PFSK-1 (cell line): ENCODE data around the gene IKZF1.

Experiments
- FOXP2 ChIP-seq: optimal IDR thresholded peaks from 2 replicates; pipeline ENCODE3; 2011; ENCODE audit warnings: borderline replicate concordance, control low read depth, inconsistent platforms; ENCODE audit not compliant: insufficient read depth; ENCODE audit errors: extremely low read length, extremely low read depth
- POLR2AphosphoS5 ChIP-seq: IDR thresholded peaks from 2 replicates; pipeline ENCODE4 v1.6.1; 2012; ENCODE audit warnings: low read depth, mild to moderate bottlenecking, control low read depth, low read length, moderate library complexity
- SIN3A ChIP-seq: IDR thresholded peaks from 2 replicates; pipeline ENCODE4 v1.6.1; 2012; ENCODE audit warnings: mild to moderate bottlenecking, low read length, moderate library complexity, borderline replicate concordance; ENCODE audit not compliant: insufficient read depth
- TAF1 ChIP-seq: IDR thresholded peaks from 2 replicates; pipeline ENCODE4 v1.6.1; 2012; ENCODE audit warnings: low read length, control low read depth, borderline replicate concordance; ENCODE audit not compliant: insufficient read depth
- TF ChIP-seq, protein P1 (sequence below), 2 experiments: IDR thresholded peaks; 2 replicates each; pipeline versions ENCODE4 v1.6.1 to v1.8.0; 2011 to 2012; ENCODE audit warnings: low read depth in 2 of 2, low read length in 2 of 2, control low read depth in 1 of 2, inconsistent platforms in 1 of 2, mild to moderate bottlenecking in 1 of 2, moderate library complexity in 1 of 2; ENCODE audit not compliant: insufficient read depth in 1 of 2

The IKZF1 gene

DNA sequence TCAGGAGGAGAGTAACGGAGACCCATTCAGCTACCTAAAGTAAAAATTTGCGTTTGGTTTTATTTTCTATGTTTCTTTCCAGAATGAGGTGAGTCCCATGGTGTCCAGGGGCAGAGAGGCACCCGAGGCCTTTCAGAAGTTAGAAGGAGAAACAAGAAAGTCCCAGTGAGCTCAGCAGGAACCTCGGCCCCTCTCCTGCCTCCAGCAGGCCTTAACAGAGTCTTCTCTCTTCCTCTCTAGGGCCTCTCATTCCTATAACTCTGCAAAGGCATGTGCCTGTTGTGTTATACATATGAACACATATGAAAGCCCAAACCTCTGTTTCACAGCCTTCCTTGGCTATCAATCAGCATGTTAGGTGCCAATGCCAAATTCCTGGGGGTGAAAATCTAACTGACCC is 20.8 kb upstream of the IKZF1 start:
- TF ChIP-seq POLR2AphosphoS5 (no peak), SIN3A (no peak)

DNA sequence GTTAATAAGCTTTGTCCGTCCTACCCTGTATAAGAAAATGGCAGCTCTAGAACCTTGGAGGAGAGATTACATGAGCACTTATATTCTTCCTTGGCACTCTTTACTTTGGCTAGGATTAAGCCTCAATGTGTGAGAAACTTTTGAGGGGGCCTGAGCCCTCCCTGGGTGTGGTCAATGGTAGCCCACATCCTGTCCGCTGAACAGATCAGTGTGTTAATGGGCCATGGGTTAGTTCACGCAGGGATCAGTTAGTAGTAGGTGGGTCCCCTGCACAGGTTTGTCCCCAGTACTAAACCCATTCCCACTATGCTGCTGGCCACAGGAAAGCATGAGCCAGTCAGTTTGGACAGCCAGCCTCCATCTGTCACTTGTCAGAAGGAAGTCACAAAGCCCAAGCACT is 20.2 kb upstream of the IKZF1 start:
- TF ChIP-seq TAF1, result no peak
- no peak for TF ChIP-seq FOXP2
- no peak for TF ChIP-seq POLR2AphosphoS5

DNA sequence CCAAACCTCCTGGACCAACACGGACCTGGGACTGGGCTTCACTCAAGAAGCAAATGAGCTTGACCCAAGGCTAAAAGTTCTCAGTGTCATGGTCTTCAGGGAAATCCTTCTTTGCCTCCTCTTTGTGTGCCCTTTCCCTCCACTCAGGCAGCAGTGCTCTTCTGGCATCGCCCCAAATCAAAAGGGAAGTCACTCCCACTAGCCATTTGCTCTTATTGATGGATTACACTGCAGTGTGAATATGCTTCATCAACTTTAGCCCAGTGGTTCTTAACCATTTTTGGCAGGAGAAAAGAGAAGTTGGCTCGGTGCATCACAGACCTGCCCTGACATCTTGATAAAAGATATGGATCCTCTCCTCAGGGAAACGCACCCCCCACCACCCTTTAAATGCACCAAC is 19.2 kb upstream of the IKZF1 start:
- no peak for TF ChIP-seq TAF1

GRCh38 chr7:50287129-50287528 is 17.4 kb upstream of the IKZF1 start:
- TF ChIP-seq TAF1 (no peak), FOXP2 (no peak), POLR2AphosphoS5 (no peak), SIN3A (no peak)
- TF ChIP-seq, protein P1, sequence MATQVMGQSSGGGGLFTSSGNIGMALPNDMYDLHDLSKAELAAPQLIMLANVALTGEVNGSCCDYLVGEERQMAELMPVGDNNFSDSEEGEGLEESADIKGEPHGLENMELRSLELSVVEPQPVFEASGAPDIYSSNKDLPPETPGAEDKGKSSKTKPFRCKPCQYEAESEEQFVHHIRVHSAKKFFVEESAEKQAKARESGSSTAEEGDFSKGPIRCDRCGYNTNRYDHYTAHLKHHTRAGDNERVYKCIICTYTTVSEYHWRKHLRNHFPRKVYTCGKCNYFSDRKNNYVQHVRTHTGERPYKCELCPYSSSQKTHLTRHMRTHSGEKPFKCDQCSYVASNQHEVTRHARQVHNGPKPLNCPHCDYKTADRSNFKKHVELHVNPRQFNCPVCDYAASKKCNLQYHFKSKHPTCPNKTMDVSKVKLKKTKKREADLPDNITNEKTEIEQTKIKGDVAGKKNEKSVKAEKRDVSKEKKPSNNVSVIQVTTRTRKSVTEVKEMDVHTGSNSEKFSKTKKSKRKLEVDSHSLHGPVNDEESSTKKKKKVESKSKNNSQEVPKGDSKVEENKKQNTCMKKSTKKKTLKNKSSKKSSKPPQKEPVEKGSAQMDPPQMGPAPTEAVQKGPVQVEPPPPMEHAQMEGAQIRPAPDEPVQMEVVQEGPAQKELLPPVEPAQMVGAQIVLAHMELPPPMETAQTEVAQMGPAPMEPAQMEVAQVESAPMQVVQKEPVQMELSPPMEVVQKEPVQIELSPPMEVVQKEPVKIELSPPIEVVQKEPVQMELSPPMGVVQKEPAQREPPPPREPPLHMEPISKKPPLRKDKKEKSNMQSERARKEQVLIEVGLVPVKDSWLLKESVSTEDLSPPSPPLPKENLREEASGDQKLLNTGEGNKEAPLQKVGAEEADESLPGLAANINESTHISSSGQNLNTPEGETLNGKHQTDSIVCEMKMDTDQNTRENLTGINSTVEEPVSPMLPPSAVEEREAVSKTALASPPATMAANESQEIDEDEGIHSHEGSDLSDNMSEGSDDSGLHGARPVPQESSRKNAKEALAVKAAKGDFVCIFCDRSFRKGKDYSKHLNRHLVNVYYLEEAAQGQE (IDR thresholded peaks at IDR 0.05; ENCODE audit: insufficient read depth in 1 of 2, low read depth in 2 of 2, low read length in 2 of 2), result no peak

GRCh38 chr7:50292165-50292757 is 12.3 kb upstream of the IKZF1 start:
- TF ChIP-seq POLR2AphosphoS5, result no peak
- TF ChIP-seq, protein P1 (IDR thresholded peaks at IDR 0.05; ENCODE audit: insufficient read depth in 1 of 2, low read depth in 2 of 2, low read length in 2 of 2), result no peak
- no peak for TF ChIP-seq FOXP2
- TF ChIP-seq SIN3A, result no peak
- TF ChIP-seq TAF1, result no peak

DNA sequence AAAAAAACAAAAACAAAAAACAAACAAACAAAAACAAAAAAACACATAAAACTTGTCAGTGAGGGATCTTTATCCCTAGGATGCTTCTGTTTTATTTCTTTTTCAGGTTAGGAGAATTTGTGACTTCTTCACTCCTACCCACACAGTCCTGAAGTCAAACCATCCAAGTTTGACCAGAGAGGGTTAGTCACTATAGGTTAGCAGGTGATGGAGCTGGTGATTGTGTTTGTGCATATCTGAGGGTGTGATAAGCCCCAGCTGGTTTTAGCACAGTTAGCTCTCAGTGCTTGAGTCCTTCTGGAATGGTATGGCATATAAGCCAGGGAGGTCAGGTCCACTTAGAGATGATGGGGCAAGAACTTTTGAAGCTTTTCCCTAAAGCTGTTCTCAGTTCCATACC is 11.8 kb upstream of the IKZF1 start:
- TF ChIP-seq SIN3A, result no peak
- TF ChIP-seq, protein P1 (IDR thresholded peaks at IDR 0.05; ENCODE audit: insufficient read depth in 1 of 2, low read depth in 2 of 2, low read length in 2 of 2), result no peak
- TF ChIP-seq FOXP2, result no peak
- no peak for TF ChIP-seq POLR2AphosphoS5
- no peak for TF ChIP-seq TAF1
